GM18519 (cell line): ENCODE data around the gene RHOXF1.
"Not testable (repeated sequence)": the region's sequence is repeated elsewhere in the genome, so short reads cannot be mapped to it uniquely, and the experiment has no call there.

Experiments
- ATAC-seq: cut with Tn5 transposase; IDR thresholded peaks from one replicate; pipeline ENCODE4 v1.9.1; 2021; ENCODE audit warnings: mild to moderate bottlenecking, moderate library complexity; ENCODE audit not compliant: unreplicated experiment, low FRiP score

Gene RHOXF1

GRCh38 chrX:120087289-120088017 lies 28.3 kb downstream of the RHOXF1 start:
- ATAC-seq: no peak

DNA sequence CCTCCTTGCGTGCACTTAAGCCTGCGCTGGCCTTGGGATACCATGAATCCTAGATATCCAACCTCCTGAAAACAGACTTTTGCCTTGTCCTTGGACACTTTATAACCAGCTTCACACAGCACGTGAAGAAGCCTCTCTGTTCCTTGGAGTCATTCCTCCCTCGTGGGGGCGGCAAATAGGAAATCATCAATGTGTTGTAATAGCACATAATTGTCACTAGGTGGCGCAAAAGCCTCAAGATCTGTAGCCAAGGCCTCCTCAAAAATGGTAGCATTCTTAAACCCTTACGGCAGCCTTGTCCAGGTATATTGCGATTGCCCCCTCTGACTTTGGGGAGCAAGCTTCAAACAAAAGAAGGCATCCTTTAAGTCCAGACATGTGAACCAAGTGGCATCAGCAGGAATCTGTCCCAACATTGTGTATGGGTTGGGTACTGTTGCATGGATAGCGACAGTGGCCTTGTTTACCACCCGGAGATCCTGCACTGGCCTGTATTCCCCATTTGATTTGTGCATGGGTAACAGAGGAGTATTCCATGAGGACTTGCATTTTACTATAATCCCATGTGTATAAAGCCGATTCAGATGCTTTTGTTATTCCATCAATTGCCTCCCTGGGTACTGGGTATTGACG lies 30.0 kb downstream of the RHOXF1 start:
- not testable (repeated sequence) for ATAC-seq

DNA sequence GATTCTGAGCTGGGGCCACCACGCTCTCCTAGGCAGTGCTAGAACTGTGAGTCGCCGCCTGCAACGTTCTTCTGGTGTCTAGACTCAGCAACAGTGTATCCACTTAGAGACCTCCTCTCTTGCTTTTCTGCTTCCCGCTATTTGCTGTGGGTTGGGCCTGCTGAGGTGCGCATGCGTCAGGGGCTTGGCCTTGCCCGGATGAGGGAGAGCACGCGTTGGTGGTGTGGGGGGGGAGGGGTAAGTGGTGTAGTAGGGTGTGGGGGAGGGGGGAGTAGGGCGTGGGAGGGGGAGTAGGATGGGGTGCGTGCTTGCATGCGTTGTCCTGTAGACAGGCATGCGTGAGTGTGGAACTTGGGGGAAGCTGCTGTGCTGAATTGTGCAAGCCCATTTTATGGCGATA lies 38.1 kb downstream of the RHOXF1 start, which contains the start of gene RHOXF2B:
TSS of gene RHOXF2B (minus strand) at position 101 of the 400 bp plus-strand sequence. CDS start 138 bp downstream, outside the sequence.
- not testable (repeated sequence) for ATAC-seq

GRCh38 chrX:120066169-120066568 lies 49.5 kb downstream of the RHOXF1 start:
- not testable (repeated sequence) for ATAC-seq
